ENCODE results near the gene SLC25A52. TPM values are rescaled to one million over a fixed set of nuclear protein-coding genes. Genes with fewer than 3 reads are reported as not detected.

Gene SLC25A52
- total RNA-seq, 1 experiment from 2014 or later, result not detected

DNA sequence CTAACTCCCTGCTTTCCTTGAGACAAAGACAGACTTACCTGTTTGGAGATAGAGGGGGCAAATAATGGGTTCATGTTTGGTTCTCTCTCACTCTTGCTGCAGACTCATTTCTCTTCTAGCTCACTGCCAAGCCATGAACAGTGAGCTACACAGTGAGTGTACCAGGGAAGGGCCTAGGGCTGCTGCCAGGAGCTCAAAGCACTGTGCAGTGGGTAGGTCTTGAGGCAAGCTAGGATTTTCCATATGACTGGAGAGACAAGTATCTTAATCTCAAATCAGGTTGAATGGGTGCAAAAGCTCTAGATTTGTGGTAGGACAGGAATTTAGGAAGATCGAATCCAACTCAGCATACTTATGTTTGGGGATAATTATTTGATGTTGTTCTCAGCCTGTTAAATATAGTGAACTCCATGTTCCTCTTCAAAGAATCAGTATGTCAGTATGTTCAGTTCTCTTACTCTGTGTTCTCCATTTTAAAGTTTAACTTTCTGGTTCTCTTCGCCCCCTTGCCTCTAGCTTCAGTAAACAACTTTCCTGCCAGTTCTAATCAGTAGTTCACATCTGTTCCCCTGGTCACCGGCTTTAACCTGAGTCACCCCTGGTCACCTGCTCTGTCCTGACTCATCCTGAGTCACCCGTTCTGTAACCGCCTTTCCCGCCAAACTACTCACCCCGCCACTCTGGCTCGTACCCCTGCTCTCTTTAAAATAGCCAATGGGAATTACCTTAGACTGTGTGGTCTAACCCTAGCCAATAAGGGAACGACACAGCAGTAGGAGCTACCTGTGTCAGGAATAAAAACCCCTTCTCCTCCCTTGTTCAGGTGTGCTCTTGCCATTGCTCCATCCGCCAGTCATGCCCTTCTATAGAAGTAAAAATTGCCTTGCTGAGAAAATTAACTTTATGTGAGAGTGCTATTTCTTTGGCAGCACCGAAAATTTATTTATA lies 21.9 kb downstream of the SLC25A52 start:
- peaks cover 8% of the 10 kb centered on the region for H3K4me1 Mint-ChIP-seq
- no peak for TF ChIP-seq PRRX2 (CRISPR knock-in tag; IDR thresholded peaks at IDR 0.05)
- TF ChIP-seq, protein P1, sequence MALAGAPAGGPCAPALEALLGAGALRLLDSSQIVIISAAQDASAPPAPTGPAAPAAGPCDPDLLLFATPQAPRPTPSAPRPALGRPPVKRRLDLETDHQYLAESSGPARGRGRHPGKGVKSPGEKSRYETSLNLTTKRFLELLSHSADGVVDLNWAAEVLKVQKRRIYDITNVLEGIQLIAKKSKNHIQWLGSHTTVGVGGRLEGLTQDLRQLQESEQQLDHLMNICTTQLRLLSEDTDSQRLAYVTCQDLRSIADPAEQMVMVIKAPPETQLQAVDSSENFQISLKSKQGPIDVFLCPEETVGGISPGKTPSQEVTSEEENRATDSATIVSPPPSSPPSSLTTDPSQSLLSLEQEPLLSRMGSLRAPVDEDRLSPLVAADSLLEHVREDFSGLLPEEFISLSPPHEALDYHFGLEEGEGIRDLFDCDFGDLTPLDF (CRISPR knock-in tag; IDR thresholded peaks at IDR 0.05), result no peak
- TF ChIP-seq CBFB (CRISPR knock-in tag; IDR thresholded peaks at IDR 0.05; ENCODE audit: low read depth), result no peak
- TF ChIP-seq TEAD4 (CRISPR knock-in tag; IDR thresholded peaks at IDR 0.05), result no peak
- TF ChIP-seq NFYB (CRISPR knock-in tag; conservative IDR thresholded peaks at IDR 0.05; ENCODE audit: low read depth), result no peak
- no peak for TF ChIP-seq NR1H2 (CRISPR knock-in tag; IDR thresholded peaks at IDR 0.05)
- no peak for TF ChIP-seq ATF1 (CRISPR knock-in tag; IDR thresholded peaks at IDR 0.05)
- TF ChIP-seq NR3C1 (CRISPR knock-in tag; conservative IDR thresholded peaks at IDR 0.05; ENCODE audit: low read depth), result no peak
- TF ChIP-seq ZNF425 (CRISPR knock-in tag; conservative IDR thresholded peaks at IDR 0.05), result no peak
- TF ChIP-seq, protein P2, sequence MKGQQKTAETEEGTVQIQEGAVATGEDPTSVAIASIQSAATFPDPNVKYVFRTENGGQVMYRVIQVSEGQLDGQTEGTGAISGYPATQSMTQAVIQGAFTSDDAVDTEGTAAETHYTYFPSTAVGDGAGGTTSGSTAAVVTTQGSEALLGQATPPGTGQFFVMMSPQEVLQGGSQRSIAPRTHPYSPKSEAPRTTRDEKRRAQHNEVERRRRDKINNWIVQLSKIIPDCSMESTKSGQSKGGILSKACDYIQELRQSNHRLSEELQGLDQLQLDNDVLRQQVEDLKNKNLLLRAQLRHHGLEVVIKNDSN (CRISPR knock-in tag; IDR thresholded peaks at IDR 0.05), result no peak
- H3K27me3 Mint-ChIP-seq (ENCODE audit: low read depth), result 0 out of 2 replicates have a peak, but pooled peaks cover 4% of the 10 kb centered on the region
- CTCF ChIA-PET, result interaction anchor here (0.7 kb wide), 1 partner anchor 128 kb away, joined by 3 read pairs; no protein-coding TSS in a partner anchor
- peaks cover 35% of the 10 kb centered on the region for H3K9me3 Mint-ChIP-seq
- POLR2A ChIA-PET, result no interaction called here
- H3K27ac Mint-ChIP-seq, result 0 out of 2 replicates have a peak overlapping the region, but pooled peaks have one; percentile 8
- no peak overlapping the region for H3K4me3 Mint-ChIP-seq
- ATAC-seq (no peak), DNase-seq (ENCODE audit: low spot score) (no peak)
- H3K36me3 Mint-ChIP-seq, result peaks cover 39% of the 10 kb centered on the region

DNA sequence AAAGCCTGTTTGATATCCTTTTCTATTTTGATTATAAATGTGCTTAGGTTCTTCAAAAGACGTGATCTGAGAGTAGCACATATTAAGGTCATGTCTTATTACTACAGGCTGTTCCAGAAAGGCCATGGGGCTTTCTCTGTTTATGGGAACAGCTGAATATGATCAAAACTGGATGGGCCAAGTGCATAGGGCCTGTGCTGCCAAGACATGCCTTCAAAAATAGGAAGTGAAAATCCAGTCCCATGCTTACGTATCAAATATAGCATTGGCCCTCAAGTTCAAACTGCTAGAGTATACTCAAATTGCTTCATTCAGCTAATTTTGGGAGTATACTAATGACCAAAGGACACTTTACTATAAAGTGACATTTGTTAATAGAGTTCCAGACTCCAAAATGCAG lies 24.1 kb downstream of the SLC25A52 start:
- TF ChIP-seq, protein P1 (CRISPR knock-in tag; IDR thresholded peaks at IDR 0.05), result no peak
- TF ChIP-seq ZBTB43 (CRISPR knock-in tag; IDR thresholded peaks at IDR 0.05) (no peak), SMAD4 (CRISPR knock-in tag; IDR thresholded peaks at IDR 0.05) (no peak), FOXK1 (CRISPR knock-in tag; IDR thresholded peaks at IDR 0.05) (no peak), ESRRA (CRISPR knock-in tag; IDR thresholded peaks at IDR 0.05; ENCODE audit: borderline replicate concordance) (no peak), NR3C1 (CRISPR knock-in tag; conservative IDR thresholded peaks at IDR 0.05; ENCODE audit: low read depth) (no peak), ZNF317 (CRISPR knock-in tag; IDR thresholded peaks at IDR 0.05; ENCODE audit: borderline replicate concordance, low read depth) (no peak), KAT7 (CRISPR knock-in tag; IDR thresholded peaks at IDR 0.05; ENCODE audit: borderline replicate concordance) (no peak), AR (CRISPR knock-in tag; IDR thresholded peaks at IDR 0.05) (no peak), PRRX2 (CRISPR knock-in tag; IDR thresholded peaks at IDR 0.05) (no peak)
- TF ChIP-seq, protein P3, sequence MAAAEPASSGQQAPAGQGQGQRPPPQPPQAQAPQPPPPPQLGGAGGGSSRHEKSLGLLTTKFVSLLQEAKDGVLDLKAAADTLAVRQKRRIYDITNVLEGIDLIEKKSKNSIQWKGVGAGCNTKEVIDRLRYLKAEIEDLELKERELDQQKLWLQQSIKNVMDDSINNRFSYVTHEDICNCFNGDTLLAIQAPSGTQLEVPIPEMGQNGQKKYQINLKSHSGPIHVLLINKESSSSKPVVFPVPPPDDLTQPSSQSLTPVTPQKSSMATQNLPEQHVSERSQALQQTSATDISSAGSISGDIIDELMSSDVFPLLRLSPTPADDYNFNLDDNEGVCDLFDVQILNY (CRISPR knock-in tag; IDR thresholded peaks at IDR 0.05), result no peak
- CTCF ChIA-PET, result interaction anchor here (0.6 to 1.2 kb wide), 2 partner anchors 14 to 118 kb away, joined by 3 to 4 read pairs; no protein-coding TSS in a partner anchor
- H3K27me3 Mint-ChIP-seq (ENCODE audit: low read depth), result 0 out of 2 replicates have a peak, but pooled peaks cover 4% of the 10 kb centered on the region
- peaks cover 25% of the 10 kb centered on the region for H3K36me3 Mint-ChIP-seq
- DNase-seq (ENCODE audit: low spot score) (no peak), ATAC-seq (no peak)
- peaks cover 12% of the 10 kb centered on the region for H3K4me1 Mint-ChIP-seq
- no peak overlapping the region for H3K4me3 Mint-ChIP-seq
- H3K27ac Mint-ChIP-seq, result no peak overlapping the region
- POLR2A ChIA-PET, result no interaction called here
- H3K9me3 Mint-ChIP-seq, result peaks cover 22% of the 10 kb centered on the region

Data from WTC11 (cell line).